ENCODE measurements around the gene ZBTB7C. TPM values are rescaled to one million over a fixed set of nuclear protein-coding genes. Genes with fewer than 3 reads are reported as not detected.
"Not testable (repeated sequence)": the region's sequence is repeated elsewhere in the genome, so short reads cannot be mapped to it uniquely, and the experiment has no call there.

Gene ZBTB7C
- total RNA-seq, 1 donor from 2014 or later, result 0.67 TPM

GRCh38 chr18:48442761-48443160 is 33.6 kb upstream of the ZBTB7C start:
- H3K27me3 Mint-ChIP-seq (ENCODE audit: unreplicated experiment), result peaks cover 1% of the 10 kb centered on the region

DNA sequence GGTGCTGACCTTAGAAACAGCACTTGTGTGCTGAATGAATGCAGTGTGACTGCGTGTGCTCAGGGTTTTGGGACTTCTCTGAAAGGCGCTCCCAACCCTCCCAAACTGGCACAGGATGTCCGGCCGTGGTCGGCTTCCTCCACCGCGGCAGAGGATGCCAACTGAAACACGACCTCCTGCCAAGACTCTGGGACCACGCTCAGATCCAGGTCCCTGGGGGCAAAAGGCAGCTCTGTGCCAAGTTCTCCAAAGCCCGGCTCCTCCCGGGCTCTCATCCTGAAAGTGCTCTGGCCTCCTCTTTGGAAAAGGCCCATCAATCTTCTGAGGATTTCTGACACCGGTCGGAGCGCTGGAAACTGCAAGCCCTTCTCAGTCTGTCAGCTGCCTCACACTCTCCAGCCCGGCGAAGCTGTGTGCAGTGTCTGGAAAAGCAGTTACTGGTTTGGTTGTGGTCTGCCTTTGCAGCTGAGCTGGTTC is 32.3 kb upstream of the ZBTB7C start:
- no peaks in the 10 kb centered on the region for H3K27me3 Mint-ChIP-seq (ENCODE audit: unreplicated experiment)
- TF ChIP-seq, protein P1, sequence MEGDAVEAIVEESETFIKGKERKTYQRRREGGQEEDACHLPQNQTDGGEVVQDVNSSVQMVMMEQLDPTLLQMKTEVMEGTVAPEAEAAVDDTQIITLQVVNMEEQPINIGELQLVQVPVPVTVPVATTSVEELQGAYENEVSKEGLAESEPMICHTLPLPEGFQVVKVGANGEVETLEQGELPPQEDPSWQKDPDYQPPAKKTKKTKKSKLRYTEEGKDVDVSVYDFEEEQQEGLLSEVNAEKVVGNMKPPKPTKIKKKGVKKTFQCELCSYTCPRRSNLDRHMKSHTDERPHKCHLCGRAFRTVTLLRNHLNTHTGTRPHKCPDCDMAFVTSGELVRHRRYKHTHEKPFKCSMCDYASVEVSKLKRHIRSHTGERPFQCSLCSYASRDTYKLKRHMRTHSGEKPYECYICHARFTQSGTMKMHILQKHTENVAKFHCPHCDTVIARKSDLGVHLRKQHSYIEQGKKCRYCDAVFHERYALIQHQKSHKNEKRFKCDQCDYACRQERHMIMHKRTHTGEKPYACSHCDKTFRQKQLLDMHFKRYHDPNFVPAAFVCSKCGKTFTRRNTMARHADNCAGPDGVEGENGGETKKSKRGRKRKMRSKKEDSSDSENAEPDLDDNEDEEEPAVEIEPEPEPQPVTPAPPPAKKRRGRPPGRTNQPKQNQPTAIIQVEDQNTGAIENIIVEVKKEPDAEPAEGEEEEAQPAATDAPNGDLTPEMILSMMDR (IDR thresholded peaks at IDR 0.05; ENCODE audit: unreplicated experiment), result no peak
- H3K9me3 Mint-ChIP-seq (ENCODE audit: unreplicated experiment), result no peaks in the 10 kb centered on the region
- H3K36me3 Mint-ChIP-seq (ENCODE audit: low read depth, unreplicated experiment), result no peaks in the 10 kb centered on the region
- no peak overlapping the region for H3K4me3 Mint-ChIP-seq (ENCODE audit: unreplicated experiment)
- H3K27ac Mint-ChIP-seq (ENCODE audit: unreplicated experiment), result no peak overlapping the region
- no peaks in the 10 kb centered on the region for H3K4me1 Mint-ChIP-seq (ENCODE audit: unreplicated experiment)
- no peak for DNase-seq (ENCODE audit: low spot score)

More at GRCh38 chr18:48442761-48443160, 33.6 kb upstream of the ZBTB7C start:
- H3K9me3 Mint-ChIP-seq (ENCODE audit: unreplicated experiment), result no peaks in the 10 kb centered on the region
- no peak overlapping the region for H3K4me3 Mint-ChIP-seq (ENCODE audit: unreplicated experiment)
- no peak for DNase-seq (ENCODE audit: low spot score)
- H3K4me1 Mint-ChIP-seq (ENCODE audit: unreplicated experiment), result no peaks in the 10 kb centered on the region
- H3K27ac Mint-ChIP-seq (ENCODE audit: unreplicated experiment), result no peak overlapping the region
- TF ChIP-seq, protein P1 (IDR thresholded peaks at IDR 0.05; ENCODE audit: unreplicated experiment), result no peak
- H3K36me3 Mint-ChIP-seq (ENCODE audit: low read depth, unreplicated experiment), result no peaks in the 10 kb centered on the region

DNA sequence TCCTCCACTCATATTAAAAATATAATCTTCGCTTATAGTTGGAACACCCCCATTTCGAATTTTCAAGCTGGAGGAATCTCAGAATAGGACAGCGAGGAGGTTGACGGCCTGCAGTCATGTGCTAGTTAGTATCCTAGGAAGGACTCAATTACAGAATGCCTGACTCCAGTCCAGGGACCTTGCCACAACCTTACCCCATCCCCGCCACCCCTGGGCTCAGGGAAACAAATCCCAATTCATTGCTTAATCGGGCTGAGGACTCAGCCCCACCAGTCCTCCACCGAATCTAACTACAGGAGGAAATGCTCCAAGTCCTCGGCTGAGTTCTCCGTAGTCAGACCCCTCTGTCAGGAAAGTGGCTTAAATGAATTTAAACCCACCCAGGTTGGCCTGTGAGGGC is 31.7 kb upstream of the ZBTB7C start:
- H3K9me3 Mint-ChIP-seq (ENCODE audit: unreplicated experiment), result no peaks in the 10 kb centered on the region
- H3K4me1 Mint-ChIP-seq (ENCODE audit: unreplicated experiment), result no peaks in the 10 kb centered on the region
- TF ChIP-seq, protein P1 (IDR thresholded peaks at IDR 0.05; ENCODE audit: unreplicated experiment), result no peak

GRCh38 chr18:48436907-48437306 is 27.7 kb upstream of the ZBTB7C start:
- no peaks in the 10 kb centered on the region for H3K9me3 Mint-ChIP-seq (ENCODE audit: unreplicated experiment)
- H3K4me1 Mint-ChIP-seq (ENCODE audit: unreplicated experiment), result peaks cover 4% of the 10 kb centered on the region
- H3K27me3 Mint-ChIP-seq (ENCODE audit: unreplicated experiment), result no peaks in the 10 kb centered on the region
- H3K4me3 Mint-ChIP-seq (ENCODE audit: unreplicated experiment), result no peak overlapping the region
- no peaks in the 10 kb centered on the region for H3K36me3 Mint-ChIP-seq (ENCODE audit: low read depth, unreplicated experiment)
- TF ChIP-seq, protein P1 (IDR thresholded peaks at IDR 0.05; ENCODE audit: unreplicated experiment), result no peak
- no peak overlapping the region for H3K27ac Mint-ChIP-seq (ENCODE audit: unreplicated experiment)
- DNase-seq (ENCODE audit: low spot score), result no peak

More for the DNA sequence above, 31.7 kb upstream of the ZBTB7C start:
- no peak overlapping the region for H3K27ac Mint-ChIP-seq (ENCODE audit: unreplicated experiment)
- H3K36me3 Mint-ChIP-seq (ENCODE audit: low read depth, unreplicated experiment), result no peaks in the 10 kb centered on the region
- no peak for DNase-seq (ENCODE audit: low spot score)
- H3K4me3 Mint-ChIP-seq (ENCODE audit: unreplicated experiment), result no peak overlapping the region
- no peaks in the 10 kb centered on the region for H3K27me3 Mint-ChIP-seq (ENCODE audit: unreplicated experiment)

GRCh38 chr18:48434382-48434781 is 25.2 kb upstream of the ZBTB7C start:
- DNase-seq (ENCODE audit: low spot score); H3K4me3 Mint-ChIP-seq (ENCODE audit: unreplicated experiment); H3K27me3 Mint-ChIP-seq (ENCODE audit: unreplicated experiment); H3K4me1 Mint-ChIP-seq (ENCODE audit: unreplicated experiment); H3K9me3 Mint-ChIP-seq (ENCODE audit: unreplicated experiment); H3K27ac Mint-ChIP-seq (ENCODE audit: unreplicated experiment); H3K36me3 Mint-ChIP-seq (ENCODE audit: low read depth, unreplicated experiment): not testable (repeated sequence)

All from endothelial cell (in vitro differentiated cells).